Hematopoietic multipotent progenitor cell (in vitro differentiated cells): ENCODE measurements around the gene ARHGAP15. TPM values are rescaled to one million over a fixed set of nuclear protein-coding genes. Genes with fewer than 3 reads are reported as not detected.

Source experiments
- DNase-seq, 3 donors: peaks; one replicate each; pipeline ENCODE4 v3.0.0-alpha.2; 2011 to 2015; ENCODE audit warnings: low read depth in 2 of 3, low spot score in 2 of 3
- total RNA-seq: library from RNA; depleted of rRNA; stranded (reverse); fragments of >200 nt; gene quantifications from one replicate; pipeline ENCODE4 v1.2.3, GENCODE V29; 2012

The ARHGAP15 gene
- total RNA-seq, 1 donor, result 77.3 TPM

- no peak for DNase-seq
Measured at GRCh38 chr2:143329288-143329687, 200.1 kb downstream of the ARHGAP15 start.

- DNase-seq, result no peak
Measured at GRCh38 chr2:143333168-143333791, 204.1 kb downstream of the ARHGAP15 start.

- DNase-seq, result no peak
Measured at GRCh38 chr2:143333847-143334246, 204.6 kb downstream of the ARHGAP15 start.

GRCh38 chr2:143334837-143335236, 205.6 kb downstream of the ARHGAP15 start:
- DNase-seq, result no peak

- no peak for DNase-seq
Measured at GRCh38 chr2:143336719-143337210, 207.5 kb downstream of the ARHGAP15 start.

GRCh38 chr2:143341478-143341877, 212.3 kb downstream of the ARHGAP15 start:
- no peak for DNase-seq

GRCh38 chr2:143344780-143345179, 215.6 kb downstream of the ARHGAP15 start:
- no peak for DNase-seq

- DNase-seq, result no peak
Measured at GRCh38 chr2:143345887-143346787, 216.9 kb downstream of the ARHGAP15 start.

- no peak for DNase-seq
Measured at GRCh38 chr2:143347271-143347695, 218.1 kb downstream of the ARHGAP15 start.

- no peak for DNase-seq
Measured at GRCh38 chr2:143347901-143348414, 218.7 kb downstream of the ARHGAP15 start.

- DNase-seq, result no peak
Measured at GRCh38 chr2:143354050-143354750, 225.0 kb downstream of the ARHGAP15 start.

- DNase-seq, result no peak
Measured at GRCh38 chr2:143355870-143356269, 226.7 kb downstream of the ARHGAP15 start.

GRCh38 chr2:143356336-143356735, 227.1 kb downstream of the ARHGAP15 start:
- DNase-seq, result no peak

GRCh38 chr2:143356736-143357446, 227.7 kb downstream of the ARHGAP15 start:
- DNase-seq, result no peak

GRCh38 chr2:143357966-143358365, 228.7 kb downstream of the ARHGAP15 start:
- no peak for DNase-seq

- no peak for DNase-seq
Measured at GRCh38 chr2:143361346-143361745, 232.1 kb downstream of the ARHGAP15 start.

- DNase-seq, result no peak
Measured at GRCh38 chr2:143371616-143372015, 242.4 kb downstream of the ARHGAP15 start.

GRCh38 chr2:143375384-143375880, 246.2 kb downstream of the ARHGAP15 start:
- DNase-seq, result no peak

- no peak for DNase-seq
Measured at GRCh38 chr2:143378996-143379395, 249.8 kb downstream of the ARHGAP15 start.

- no peak for DNase-seq
Measured at GRCh38 chr2:143379955-143380354, 250.7 kb downstream of the ARHGAP15 start.
